Measurements from ENCODE around the gene SNRPA1.

The SNRPA1 gene

DNA sequence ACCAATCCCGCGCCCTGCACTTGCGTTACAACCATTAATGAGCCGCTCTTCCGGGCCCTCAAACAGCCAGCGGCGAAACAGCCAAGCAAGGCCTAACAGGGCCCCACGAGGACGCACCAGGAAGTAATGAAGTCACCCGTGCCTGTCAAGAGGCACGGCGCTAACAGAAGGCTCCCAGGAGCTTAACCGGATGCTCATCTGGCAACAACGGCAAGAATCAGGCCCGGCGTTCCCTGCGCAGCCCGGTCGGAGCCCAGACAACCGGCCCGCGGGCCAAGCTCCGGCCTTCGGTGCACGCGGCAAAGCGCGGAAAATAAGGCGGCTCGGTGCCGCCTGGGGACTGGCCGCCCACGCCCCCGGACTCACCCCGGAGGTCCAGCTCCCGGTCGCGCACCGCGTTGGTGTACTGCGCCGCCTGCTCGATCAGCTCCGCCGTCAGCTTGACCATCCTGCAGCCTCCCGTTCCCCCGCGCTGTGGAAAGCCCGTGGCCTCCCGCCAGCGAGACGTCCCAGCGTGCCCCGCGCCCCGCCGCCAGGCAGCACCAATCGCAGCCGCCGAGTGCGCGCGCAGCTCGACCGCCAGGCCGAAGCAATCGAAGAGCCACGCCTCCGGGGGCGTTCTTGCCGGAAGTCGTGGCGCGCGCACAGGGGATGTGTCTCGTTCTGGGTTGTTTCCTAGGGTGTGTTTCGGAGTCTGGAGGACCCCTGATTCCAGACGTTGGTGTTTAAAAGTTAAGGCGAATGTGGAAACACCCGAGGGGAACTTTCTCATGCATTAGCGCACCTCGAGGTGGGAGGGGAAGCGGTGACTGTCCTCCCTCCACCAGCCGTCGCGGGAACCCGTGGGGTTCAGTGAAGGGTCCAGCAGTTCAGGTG is at the start of gene SNRPA1:
TSS of gene SNRPA1 (minus strand) at position 518 of the 876 bp plus-strand sequence. CDS start at position 448, 70 bp downstream.
- DNase-seq, result peak; percentile 92 to 95

DNA sequence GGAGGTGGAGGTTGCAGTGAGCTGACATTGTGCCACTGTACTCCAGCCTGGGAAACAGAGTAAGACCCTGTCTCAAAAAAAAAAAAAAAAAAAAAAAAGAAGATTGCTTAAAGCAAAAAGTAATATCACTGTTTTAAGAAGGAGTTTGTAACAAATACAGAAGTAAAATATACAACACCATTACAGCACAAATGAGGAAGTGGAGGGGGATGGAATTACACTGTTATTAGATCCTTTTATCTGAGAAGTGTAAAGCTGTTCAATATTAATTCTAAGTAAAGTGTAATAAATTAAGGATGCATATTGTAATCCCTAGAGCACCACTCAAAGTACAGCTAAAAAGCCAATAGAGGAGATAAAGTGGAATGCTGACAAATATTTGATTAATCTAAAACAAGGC is 47.0 kb upstream of the SNRPA1 start:
- DNase-seq, result no peak

DNA sequence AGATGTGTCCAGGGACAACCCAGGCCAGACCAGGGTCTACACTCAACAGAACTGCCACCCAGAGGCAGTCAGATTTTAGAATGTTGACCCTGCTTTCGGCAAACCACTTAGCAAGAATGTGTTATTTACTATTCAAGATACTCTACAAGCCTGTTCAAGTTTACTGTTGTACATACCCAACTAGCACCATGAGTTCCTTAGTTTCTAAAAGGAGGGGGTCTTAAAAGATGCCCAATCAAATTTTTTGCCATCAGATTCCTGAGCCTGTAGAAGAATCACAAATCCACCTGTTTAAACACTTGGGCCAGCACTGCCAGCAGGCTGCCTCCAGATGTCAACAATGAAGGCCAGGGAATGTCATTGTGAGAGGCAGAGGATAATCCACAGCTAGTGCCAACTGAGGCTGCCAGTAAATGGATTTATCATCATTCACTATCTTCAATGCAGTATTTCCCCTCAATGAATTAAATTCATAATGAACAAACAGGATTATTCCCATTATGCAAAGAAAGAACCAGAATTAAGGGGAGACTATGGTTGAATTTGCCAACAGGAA is 43.5 kb upstream of the SNRPA1 start:
- peak in 1 of 2 experiments; percentile 33 for DNase-seq

DNA sequence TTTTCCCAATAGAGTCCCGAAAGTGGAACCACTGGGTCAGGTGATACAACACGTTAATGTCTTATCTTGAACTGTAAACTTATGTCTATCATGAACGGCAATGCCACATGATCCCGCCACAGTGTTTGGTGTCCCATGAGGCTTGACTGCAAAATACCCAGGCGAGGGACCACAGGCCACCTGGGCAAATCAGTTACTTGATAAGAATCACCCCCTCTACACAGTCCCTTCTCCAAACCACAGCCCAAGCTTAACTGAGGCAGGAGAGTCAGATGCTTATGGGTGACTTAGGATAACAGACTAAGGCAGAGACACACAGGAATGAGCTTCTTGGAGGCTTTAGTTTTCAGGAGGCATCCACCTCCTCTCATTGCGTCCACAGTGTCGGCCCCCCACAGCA is 42.9 kb upstream of the SNRPA1 start:
- no peak for DNase-seq

DNA sequence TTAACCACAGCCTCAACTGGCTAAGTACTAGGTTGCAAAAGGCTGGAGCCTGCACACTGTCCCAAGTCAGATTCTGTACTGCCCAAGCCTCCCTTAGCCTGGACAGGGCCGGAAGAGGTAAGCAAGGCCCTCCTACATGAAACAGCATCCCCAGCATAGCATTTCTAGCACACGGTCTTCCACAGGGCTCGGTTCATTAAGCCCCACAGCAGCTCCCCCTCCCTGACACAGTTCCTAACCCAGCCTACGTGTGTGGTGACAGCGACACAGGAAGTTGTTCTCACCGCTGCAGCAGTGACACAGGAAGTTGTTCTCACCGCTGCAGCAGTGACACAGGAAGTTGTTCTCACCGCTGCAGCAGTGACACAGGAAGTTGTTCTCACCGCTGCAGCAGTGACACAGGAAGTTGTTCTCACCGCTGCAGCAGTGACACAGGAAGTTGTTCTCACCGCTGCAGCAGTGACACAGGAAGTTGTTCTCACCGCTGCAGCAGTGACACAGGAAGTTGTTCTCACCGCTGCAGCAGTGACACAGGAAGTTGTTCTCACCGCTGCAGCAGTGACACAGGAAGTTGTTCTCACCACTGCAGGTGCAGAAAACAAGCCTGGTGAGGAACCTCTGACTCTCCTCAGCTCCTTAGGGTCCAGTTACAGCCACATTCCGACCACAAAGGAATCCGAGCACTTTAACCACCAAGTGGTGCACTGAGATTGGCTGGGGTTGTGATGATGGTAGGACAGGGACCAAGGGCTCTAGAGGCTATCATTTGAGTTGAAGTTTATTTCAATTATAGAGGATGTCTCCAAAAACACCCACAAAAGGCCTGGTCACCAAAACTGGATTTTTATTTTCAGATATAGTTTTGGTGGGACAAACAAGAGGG is 39.1 kb upstream of the SNRPA1 start:
- peak in 1 of 2 experiments; percentile 31 for DNase-seq

DNA sequence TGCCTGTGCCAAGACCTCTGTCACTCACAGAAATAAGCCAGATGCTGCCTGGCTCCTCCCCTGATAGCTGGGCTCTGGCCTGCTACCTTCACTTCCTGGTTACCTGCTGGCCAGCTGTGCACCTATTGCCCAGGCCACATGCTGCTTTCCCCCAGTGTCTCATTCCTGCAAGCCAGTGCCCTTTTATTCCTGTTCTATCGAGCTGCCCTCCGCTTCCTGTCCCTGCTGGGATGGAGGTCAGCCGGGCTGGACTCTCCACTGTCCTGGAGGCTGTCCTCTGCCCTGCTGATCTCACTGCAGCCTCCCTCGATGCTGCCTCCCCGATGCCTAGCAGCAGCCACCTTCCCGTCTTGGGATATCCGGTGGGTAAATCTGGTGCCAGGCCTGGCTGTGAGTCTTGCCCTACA is 37.0 kb upstream of the SNRPA1 start:
- DNase-seq, result no peak

DNA sequence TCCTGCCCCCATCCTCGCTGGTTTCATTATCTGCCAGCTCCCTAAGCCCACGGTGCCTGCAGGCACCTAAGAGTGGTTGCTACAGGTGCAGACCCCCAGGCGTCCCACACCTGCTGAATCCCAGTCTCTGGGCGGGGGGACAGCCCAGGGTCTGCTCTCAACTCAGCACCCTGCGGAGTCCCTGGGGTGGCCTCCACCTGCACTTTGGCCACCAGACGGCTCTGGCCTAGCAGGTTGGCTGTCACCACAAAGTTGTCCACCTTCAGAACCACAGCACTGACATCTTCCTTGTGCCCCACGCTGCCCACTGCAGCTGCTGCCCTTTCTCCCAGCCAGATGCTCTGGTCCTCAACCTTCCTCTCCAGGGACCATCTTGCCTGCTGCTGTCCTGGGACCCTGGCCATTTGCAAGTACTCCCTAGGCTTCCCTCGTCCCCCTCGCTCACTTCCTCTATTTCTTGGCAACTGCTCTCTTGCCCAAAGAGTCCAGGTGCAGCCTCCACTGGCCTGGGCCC is 34.9 kb upstream of the SNRPA1 start:
- DNase-seq, result no peak

DNA sequence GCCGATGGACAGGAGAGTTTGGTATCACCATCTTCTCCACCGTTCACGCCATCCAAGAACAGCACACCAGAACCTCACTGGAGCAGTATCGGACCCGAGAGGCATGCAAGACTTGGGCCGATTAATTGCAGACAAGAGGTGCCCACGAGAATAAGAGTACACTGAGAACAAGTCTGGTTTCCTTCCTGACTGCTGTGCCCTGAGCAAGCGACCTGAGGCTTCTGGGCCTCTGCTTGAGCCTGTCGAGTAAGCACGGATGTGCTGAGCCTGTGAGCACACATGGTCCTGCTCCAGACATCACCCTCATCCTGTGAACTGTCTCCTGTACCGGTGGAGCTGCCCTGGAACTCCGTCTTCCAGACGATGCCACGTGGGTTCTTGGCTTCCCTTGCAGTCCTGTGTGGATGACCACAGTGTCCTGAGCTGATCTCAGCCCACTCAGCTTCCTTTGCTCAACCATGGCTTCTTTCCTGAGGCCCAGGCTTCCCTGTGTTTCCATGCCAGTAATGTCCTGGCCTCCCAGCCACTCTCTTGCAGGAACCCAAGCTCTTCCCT is 34.3 kb upstream of the SNRPA1 start:
- DNase-seq, result no peak

DNA sequence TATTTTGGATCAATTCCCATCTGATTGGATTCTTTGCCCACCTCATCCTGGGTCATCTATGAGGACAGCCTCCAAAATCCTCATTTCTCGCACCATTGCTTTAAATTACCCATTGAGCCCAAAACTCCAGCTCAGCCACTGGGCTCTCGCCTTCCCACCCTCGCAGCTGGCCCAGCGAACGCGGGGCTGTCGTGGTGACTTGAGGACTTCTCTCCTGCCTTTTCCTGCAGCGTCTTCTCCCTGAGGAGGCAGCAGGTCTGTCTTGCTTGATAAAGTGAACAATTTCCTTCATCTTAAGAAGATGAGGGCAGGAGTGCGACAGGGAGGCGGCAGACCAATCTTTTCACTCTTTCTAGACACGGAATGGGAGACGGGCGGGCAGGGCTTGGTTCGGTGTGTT is 33.0 kb upstream of the SNRPA1 start:
- no peak for DNase-seq

DNA sequence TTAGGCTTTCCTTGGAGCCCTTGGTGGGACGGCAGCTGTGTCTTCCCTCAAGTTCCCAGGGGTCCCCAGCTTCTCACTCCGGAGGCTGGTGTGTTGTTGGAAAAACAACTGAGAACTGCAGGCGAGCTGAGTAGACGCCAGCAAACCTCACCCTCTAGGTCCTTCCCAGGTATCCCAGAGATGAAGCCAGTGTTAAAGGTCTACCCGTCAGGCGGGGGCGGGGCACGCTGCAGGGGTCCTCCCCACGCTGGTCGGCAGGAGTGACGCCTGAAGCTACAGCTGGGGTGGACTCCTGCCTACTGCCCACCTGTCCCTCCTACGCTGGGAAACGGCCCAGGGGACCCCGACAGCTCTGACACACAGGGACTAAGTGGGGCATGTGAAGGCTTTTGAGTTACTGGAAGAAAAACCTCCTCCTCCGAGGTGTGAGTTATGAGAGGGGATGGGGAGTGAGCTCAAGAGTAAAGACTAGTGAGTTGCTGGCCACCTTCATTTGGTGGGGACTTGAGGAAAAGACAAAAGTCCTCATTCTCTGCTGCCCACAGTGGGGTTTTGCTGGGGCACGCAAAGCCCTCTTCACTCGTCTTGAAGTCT is 32.2 kb upstream of the SNRPA1 start:
- DNase-seq, result no peak

DNA sequence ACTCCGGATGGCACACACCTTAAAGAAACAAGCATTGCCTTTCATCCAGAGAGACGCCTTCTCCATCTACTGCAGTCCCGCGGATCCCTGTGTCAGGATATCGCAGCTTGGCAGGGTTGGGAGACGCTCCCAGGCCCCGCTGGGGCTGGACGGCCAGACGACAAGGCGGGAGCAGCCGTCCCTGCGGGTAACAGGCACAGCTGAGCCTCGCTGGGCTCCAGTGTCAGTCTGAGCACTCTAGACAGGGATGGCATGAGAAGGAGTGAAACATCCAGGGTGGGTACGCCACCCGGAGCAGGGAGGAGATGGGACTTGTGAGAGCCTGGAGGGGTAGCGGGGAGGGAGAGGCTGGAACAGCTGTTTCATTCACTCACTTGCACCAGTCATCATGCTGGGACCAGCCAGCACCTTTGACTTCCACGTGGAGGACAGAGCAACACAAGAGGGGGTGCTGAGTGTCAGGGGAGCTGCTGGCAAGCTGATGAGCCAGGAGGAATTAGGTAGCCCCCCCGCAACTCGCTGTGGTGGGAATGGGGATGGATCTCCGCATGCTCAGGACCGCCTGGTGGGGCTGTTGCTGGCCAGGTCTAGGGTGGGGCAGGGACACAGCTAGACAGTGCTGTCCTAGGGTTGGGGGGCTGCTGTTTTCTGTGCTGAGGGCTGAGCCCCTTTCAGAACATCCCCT is 31.6 kb upstream of the SNRPA1 start:
- DNase-seq, result no peak

DNA sequence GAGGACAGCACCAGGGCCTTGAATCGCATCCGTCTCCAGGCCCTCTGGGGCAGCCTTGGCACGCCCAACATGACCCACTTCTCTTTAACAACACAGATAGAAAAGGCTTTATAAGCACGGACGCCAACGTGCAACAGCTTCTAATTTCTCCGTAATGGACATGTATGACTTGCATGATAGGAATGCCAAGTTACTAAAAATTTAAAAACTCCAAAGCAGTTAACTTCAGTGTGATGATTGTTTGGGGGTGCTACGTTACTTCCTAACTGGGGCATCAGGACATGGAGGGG is 30.9 kb upstream of the SNRPA1 start:
- no peak for DNase-seq

DNA sequence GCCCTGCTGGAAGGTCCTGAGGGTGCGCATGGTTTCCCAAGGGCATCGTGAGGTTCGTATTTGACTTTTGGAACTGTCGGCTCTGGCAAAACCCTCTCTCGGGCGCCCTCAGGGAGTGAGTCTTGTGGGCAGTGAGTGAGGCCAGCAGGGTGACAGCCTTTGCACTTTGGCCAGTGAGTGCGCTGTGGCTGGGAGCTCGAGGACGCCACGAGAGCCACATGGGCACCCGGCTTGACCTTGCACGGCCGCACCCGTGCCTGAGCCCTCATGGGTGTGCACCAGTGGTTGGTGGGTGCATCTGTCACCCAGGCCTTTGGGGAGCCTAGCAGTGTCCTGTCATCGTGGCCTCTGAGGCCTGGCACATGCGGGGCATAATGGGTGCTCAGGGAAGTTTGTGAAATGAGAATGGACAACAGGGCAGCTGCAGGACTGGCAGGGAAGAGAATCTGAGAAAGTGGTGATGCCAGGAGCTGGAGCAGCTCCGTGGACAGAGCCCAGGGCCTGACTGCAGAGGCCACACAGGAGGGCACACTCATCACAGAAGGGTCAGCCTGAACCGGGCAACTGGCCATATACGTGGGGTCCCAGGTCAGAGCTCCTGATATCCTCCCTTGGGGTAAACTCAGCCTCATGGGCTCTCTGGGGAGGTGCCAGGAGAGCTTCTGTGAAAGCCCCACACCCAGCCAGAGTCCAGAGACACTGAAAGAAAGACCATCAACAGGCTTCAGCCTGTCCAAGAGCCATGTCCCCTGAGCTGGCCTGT is 30.4 kb upstream of the SNRPA1 start:
- no peak for DNase-seq

DNA sequence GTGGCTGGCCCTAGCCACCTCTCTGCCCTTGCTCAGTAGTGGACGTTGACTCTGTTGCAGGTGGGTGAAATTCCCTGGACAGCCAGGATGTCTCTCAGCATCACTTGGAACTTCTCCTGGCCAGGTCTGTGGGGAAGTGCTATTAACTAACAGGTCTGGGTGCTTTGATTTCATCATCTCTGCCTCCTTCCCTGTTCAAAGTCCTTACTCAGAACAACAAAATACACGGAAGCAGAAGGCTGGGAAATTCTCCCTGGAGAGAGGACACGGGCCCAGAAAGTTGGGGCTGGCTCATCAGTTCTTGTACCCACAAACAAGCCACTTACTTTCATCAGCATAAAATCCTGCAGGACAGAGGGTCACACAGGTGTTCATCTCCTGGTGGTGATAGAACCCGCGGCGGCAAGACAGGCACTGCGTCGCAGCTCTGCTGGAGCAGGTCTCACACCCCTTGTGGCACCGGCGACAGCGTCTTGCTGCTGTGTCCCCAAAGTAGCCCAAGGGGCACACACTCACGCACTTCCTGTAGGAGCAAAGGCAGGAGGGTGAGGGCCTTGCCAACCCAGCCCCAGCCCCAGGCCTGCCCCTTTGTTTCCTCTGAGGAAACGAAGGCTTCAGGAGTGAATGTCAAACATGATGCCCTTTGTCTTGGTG is 29.6 kb upstream of the SNRPA1 start:
- no peak for DNase-seq

DNA sequence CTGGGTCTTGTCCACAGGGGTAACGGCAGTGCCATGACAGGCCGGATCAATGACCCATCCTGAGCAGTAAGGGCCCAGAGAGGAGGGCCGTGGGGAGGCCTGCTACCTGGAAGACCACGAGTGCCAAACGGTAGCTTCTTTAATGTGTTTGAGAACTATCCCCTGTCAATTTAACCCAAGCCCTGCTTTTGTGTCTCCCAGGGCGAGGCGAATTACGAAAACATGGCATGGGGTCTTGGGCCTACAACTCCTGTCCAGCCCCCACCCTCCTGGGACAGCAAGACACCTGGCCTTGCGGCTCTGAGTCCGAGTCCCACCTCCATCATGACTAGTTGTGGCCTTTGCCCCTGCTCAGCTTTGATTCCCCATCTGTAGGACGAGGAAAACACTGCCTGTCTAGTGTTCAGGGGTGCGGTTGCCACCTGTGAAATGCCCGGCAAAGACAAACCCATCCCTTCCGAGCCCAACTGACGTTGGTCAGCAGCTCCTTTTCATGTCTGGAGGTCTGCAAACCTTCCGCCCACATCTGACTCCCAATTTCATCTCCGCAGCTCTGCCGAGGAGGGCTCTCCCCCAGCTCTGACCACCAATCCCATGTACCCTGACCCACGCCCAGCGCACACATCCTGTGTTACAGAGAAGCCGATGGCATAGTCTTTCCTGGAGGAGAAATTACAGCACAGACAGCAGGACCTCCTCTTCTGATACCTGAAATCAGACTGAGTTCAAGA is 28.9 kb upstream of the SNRPA1 start:
- DNase-seq, result no peak

DNA sequence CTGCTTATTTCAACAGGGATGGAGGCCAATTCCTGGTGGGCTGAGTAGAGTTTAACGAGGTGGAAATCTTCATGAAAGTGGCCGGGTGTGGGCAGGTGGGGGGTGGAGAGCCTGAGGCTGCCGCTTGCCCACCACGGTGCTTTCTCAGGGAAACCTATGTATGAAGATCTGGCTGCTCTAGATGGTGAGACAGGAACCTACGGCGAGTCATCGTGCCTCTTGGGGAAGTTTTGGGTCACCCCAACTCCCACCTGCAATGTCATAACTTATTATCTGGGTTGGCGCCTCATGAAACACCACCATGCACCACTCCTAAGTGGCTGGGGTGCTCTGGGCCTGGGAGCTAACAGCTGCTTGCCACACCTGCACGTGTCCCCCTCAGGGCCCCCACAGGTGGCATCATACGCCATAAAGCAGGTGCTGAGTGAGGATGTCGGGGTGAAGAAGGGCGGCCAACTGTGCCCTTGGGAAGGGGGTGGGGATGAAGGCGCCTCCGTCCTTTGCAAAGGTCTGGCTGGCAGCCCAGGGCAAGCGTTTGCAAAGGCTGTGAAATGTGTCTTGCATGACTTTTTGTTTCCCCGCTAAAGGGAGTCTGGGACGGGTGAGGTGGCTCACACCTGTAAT is 27.9 kb upstream of the SNRPA1 start:
- DNase-seq, result no peak

DNA sequence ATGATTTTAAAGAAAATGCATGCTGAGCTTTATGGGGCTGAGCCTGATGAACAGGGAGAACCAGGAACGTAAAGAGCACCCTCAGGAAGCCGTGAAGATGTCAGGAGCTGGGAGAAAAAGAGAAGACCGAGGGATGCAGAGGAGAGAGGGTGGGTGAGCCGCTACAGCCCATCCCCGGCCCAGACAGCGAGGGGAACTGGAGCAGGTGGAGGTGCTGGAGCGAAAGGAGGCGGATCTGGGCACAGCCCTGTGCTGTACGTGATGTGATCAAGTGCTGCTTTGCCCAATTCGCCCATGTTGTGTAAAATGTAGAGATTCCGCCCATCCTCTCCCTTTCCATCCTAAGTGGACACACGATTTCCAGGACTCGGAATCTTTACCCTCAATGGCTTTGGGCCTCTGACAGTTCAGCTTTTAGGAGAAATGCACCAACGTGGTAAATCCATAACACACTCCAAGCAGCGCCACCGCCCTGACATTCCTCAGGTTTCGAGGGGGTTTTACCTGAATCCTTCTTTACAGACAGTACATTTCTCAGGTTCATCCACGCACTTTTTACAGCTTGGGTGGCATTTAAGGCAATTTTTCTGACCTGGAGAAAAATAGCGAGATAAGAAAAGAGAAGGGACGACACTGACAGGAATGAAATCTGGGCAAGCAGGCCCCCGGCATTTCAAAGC is 27.1 kb upstream of the SNRPA1 start:
- DNase-seq, result no peak

DNA sequence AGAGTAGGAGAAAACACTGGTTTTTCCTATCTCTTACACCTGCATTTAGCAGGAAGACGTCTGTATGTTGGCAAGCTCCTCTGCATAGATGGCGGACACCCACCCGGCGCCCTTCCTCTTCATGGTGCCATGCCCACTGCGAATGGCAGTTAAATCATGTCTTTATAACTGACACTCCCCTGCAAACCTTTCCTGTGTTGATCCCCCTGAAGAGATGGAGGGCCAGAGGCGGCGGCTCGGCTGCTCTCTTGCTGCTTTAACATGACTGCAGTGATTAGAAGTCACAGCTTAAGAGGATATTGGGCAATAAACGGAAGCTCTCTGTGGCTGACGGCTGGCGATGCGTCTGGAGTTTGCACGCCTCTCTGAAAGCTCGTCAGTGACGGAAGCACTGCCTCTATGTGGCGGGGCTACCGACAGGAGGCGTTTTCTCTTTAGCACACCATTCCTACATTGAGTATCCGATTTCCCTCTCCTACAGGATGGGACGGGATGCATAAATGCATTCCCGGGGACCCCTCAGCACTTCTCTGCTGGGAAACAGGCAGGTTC is 25.5 kb upstream of the SNRPA1 start:
- DNase-seq, result no peak

DNA sequence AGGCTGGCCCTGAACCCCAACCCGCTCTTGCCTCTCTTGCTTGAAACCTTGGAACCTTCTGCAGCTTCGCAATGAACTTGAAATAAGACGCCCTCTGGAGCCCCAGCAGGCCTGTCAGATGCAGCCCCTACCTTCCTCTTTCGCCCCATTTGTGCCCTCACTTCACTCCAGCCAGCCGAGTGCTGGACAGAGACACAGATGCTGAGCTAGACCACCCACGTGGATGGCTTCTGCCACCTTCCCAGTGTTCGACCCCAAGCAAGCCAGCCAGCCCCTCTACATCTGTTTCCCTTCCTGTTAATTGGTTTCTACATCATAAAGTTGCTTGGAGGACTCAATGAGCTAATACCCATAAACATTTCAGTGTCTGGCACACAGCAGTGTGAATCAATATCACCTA is 23.8 kb upstream of the SNRPA1 start:
- no peak for DNase-seq
